Hepatocyte (in vitro differentiated cells): ENCODE results near the gene ZNF225.

ENCODE experiments used
- EZH2 ChIP-seq: fragments of 200-600 bp; sonication (generic); IDR thresholded peaks from 2 replicates; pipeline ENCODE4 v1.6.1; 2016; ENCODE audit warnings: antibody characterized with exemption, mild to moderate bottlenecking, borderline replicate concordance
- EZH2phosphoT487 ChIP-seq: fragments of 200-600 bp; sonication (generic); IDR thresholded peaks from one replicate; pipeline ENCODE4 v1.6.1; 2018; ENCODE audit warnings: antibody characterized with exemption, mild to moderate bottlenecking, low read depth, moderate library complexity; ENCODE audit not compliant: unreplicated experiment, severe bottlenecking
- TF ChIP-seq, protein P1 (sequence below): fragments of 200-600 bp; sonication (generic); IDR thresholded peaks from 2 replicates; pipeline ENCODE4 v1.5.1; 2016; ENCODE audit warnings: antibody characterized with exemption, mild to moderate bottlenecking; ENCODE audit not compliant: poor library complexity

DNA sequence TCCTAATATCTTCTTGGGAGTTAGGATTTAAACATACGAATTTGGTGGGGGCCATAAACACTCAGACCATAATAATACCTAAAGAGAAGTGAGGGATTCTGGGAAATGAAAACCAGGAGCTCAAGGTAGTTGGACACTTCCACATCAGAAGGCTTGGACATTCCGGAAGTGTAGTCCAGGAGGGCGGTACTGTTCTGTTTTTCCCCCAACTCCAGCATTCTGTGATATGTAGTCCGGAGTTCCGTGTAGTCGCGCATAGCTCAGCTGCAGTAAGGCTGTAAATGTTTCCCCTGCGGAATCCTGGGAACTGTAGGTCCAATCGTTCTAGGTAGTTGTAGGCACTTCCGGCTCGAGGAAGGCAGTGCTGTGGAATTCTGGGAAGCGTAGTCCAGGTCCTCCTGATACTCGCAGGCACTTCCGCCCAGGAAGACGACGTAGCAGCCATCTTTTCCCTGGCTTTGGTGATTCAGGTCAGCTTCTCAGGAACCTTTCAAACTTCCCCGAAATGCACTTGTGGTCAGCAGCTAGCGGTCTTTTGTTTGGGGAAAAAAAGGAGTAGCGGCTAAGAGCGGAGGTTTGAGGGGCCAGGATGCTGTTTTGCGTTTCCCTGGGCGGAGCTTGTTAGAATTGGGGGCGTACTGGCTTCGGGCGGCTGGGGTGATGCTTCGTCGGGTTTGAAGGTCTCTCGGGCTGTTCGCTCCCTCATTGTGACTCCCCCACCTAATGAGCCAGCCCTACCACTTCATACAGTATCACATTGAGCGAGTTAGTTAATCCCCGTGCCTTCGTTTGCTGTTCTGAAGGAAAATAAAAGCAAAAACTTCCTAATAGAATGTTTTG lies 51.7 kb downstream of the ZNF225 start, which contains the start of gene ZNF226:
- TF ChIP-seq, protein P1, sequence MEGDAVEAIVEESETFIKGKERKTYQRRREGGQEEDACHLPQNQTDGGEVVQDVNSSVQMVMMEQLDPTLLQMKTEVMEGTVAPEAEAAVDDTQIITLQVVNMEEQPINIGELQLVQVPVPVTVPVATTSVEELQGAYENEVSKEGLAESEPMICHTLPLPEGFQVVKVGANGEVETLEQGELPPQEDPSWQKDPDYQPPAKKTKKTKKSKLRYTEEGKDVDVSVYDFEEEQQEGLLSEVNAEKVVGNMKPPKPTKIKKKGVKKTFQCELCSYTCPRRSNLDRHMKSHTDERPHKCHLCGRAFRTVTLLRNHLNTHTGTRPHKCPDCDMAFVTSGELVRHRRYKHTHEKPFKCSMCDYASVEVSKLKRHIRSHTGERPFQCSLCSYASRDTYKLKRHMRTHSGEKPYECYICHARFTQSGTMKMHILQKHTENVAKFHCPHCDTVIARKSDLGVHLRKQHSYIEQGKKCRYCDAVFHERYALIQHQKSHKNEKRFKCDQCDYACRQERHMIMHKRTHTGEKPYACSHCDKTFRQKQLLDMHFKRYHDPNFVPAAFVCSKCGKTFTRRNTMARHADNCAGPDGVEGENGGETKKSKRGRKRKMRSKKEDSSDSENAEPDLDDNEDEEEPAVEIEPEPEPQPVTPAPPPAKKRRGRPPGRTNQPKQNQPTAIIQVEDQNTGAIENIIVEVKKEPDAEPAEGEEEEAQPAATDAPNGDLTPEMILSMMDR: no peak
- TF ChIP-seq EZH2phosphoT487: no peak
- no peak for TF ChIP-seq EZH2
